Occipital lobe (tissue), 2 donors: Measurements from ENCODE around the gene ANKFN1. TPM values are rescaled to one million over a fixed set of nuclear protein-coding genes. Genes with fewer than 3 reads are reported as not detected.

Experiments used
- DNase-seq: peaks from one replicate; lab custom pipeline; 2025; lab: John Stamatoyannopoulos, UW
- total RNA-seq: library from RNA; depleted of rRNA; stranded (reverse); fragments of >200 nt; gene quantifications from one replicate; pipeline ENCODE4 v1.2.3, GENCODE V29; 2014

Gene ANKFN1
- total RNA-seq, 1 donor from 2014 or later = 4.4 TPM

DNA sequence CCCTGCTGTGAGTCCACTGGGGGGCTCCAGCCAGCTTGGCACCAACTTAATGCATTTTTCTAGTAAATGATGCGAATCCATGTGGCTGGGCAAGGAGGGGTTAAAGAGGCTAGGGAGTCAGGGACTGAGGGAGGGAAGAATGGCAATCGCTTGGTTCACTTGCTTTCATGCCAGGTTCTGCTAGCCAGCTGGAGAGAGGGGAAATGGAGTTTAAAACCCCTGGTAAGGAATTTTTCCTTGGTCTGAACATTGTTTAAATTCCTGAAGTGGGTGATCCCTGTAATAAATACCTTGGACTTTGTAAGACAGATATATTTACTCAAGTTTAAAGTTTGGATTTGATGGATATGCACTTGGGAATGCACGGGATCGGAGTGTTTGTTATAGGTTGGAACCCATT, 22.8 kb downstream of the ANKFN1 start:
- no peak for DNase-seq

- no peak for DNase-seq
Measured at GRCh38 chr17:56177361-56177760, 24.1 kb downstream of the ANKFN1 start.

GRCh38 chr17:56178203-56178602, 24.9 kb downstream of the ANKFN1 start:
- DNase-seq = no peak

DNA sequence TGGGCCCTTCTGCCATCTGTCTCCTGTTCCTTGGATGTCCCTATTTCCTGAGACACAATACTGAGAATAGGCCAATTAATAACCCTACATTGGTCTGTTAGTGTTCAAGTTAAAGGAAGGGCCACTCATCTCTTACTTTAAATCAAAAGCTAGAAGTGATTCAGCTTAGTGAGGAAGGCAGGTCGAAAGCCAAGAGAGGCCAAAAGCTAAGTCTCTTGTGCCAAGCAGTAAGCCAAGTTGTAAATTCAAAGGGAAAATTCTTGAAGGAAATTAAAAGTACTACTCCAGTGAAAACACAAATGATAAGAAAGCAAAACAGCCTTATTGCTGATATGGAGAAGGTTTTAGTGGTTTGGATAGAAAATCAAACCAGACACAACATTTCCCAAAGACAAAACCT, 28.8 kb downstream of the ANKFN1 start:
- no peak for DNase-seq

- no peak for DNase-seq
Measured at GRCh38 chr17:56184650-56185049, 31.4 kb downstream of the ANKFN1 start.

- no peak for DNase-seq
Measured at GRCh38 chr17:56185491-56186221, 32.4 kb downstream of the ANKFN1 start.

DNA sequence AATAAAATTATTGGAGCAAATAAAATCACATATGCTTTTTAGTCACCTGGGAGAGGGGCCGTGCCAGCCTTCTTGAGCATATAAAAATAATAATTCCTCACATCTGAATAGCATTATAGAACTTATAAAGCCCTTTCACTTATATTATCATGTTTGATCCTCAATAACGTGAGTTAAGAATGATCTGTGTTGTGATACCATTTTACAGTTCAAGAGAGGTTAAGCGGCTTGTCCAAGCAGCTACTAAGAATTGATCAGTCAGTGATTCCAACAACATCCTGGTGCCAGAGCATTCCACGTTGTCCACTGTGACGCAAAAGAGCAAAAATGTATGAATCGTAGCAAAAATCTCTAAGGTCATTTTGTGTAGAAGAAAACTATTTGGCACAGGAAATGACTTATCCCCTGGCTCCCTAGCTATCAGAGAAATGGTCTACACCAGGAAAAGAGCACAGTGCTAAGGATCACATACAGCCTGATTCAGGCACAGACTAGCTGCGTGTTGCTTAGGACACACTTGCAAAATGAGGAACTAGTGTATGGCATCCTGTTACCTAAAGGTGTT, 33.0 kb downstream of the ANKFN1 start:
- no peak for DNase-seq

DNA sequence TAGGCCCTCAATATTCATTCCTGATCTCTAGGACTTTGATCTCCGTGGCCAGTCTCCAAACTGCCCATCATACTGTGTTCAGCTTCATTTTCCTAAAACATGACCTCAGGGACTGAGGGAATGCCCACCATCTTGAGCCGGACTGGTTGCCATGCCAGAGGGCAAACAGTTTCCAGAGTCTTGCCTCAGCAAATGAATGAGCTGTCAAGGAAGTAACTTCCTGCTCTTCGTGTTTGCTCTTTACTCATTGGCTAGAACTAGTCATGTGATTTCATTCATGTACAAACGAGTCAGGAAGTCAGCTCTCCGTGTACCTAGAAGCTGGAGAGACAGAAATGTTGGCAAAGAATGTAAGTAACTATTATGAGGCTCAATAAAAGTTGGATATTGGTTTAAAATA, 50.2 kb downstream of the ANKFN1 start:
- no peak for DNase-seq

DNA sequence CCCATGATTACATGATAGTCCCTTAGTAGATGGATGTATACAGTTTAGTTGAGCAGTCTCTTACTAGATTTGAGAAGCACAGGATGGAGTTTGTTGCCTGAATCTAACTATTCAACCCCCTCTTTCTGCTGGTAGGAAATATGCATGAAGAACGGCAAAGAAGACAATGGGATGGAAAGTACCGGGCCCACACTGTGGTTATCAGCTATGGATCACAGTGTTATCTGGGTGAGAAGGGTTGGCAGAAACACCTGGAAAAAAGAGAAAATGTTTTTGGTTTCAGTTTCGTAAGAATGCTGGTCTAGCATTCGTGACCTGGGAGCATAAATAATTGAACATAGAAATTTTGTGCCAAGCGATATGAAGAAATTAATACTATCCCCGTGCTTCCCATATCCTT, 53.1 kb downstream of the ANKFN1 start:
- no peak for DNase-seq

GRCh38 chr17:56213031-56213430, 59.8 kb downstream of the ANKFN1 start:
- DNase-seq = no peak

DNA sequence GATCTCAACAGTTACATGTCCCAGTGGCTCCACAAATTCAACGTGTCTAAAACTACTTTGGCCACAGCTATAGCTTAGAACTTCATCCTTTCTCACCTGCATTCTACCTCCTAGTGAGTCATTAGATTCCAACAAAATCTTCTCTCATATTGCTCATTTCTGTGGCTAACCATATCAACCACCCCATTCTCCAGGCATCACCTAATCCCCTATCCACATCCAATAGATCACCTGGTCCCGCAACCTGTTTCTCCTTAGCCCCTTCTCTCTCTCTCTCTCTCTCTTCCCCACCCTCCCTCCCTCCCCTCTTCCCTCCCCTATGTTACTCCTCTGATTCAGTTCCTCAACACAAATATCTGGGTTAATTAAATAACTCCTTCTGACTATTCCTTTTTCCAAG, 64.6 kb downstream of the ANKFN1 start:
- no peak for DNase-seq

DNA sequence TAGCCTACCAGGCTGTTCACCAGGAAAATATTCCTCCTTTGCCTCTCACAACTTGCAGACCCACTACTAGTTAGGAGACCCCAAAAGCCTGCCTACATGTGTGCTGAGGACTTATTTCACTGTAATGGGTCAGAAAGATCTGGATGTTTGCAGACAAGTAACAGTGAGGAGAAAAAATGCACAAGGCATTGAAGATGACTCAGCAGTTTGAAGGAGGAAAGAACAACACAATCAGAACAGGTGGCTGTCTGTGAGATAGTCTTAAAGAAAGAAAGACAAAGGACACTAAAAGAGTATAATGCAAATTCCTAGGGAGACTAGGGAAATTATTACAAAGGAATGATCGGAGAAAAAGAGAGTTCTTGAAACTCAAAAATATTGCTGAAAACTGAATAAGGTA, 69.0 kb downstream of the ANKFN1 start:
- DNase-seq = no peak

DNA sequence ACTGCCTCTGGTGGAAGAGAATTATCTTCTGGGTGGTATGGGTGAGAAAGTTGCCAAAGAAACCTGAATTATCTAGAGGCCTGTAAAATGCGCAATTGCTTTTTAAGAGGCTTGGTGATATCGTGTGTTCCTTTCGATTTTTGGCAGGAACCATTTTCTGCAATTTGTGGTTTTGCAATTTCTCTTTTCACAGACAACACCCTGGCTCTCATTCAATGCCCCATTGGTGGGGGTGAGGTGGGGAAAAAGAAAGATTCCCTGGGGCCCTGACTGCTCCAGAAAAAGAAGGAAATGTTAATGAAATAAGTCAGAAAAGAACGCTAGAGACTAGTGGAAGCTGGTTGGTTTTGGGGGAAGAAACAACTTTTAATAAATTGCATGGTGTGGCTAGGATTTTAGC, 77.4 kb downstream of the ANKFN1 start:
- no peak for DNase-seq

DNA sequence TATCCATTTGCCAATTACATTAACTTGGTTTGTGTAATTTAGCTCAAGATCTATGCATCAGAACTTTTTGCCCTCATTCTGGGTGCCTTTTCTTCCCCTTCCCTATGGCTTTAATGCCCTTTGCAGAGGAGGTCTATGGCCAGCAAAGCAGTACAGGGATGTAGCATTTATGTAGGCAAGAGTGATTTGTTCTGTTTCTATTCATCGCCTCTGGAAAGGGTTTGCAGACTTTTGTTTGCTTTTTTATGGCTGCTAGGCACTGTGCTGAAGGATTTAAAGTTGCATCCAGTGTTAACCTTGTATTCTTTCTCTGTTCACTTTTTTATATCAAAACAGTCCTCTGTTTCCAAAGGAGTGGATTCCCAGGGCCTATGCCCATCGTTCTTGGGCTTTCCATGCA, 78.0 kb downstream of the ANKFN1 start:
- DNase-seq = no peak

DNA sequence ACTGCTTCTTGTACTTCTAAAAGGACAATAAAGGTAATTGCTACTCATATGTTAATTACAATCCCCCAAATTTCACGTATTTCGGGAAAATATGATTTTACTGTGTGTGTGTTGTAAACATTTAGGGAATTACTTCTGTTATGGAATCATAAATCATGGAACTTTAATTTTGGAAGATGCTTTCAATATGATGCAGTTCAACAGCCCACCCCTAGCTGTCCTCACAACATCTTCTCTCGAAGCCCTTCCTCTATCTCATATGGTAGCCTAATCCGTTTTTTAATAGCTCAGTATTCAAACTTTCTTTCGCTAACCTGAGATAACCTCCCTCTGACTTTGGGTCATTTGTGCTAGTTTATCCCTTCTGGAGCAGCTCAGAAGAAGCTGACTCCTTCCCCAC, 78.4 kb downstream of the ANKFN1 start:
- no peak for DNase-seq

- no peak for DNase-seq
Measured at GRCh38 chr17:56244268-56244890, 91.1 kb downstream of the ANKFN1 start.

- DNase-seq = no peak
Measured at GRCh38 chr17:56247816-56248215, 94.5 kb downstream of the ANKFN1 start.

GRCh38 chr17:56257075-56257474, 103.8 kb downstream of the ANKFN1 start:
- no peak for DNase-seq

- no peak for DNase-seq
Measured at GRCh38 chr17:56260376-56261002, 107.2 kb downstream of the ANKFN1 start.

GRCh38 chr17:56262803-56263202, 109.5 kb downstream of the ANKFN1 start:
- DNase-seq = no peak

GRCh38 chr17:56269556-56270389, 116.5 kb downstream of the ANKFN1 start:
- DNase-seq = no peak

DNA sequence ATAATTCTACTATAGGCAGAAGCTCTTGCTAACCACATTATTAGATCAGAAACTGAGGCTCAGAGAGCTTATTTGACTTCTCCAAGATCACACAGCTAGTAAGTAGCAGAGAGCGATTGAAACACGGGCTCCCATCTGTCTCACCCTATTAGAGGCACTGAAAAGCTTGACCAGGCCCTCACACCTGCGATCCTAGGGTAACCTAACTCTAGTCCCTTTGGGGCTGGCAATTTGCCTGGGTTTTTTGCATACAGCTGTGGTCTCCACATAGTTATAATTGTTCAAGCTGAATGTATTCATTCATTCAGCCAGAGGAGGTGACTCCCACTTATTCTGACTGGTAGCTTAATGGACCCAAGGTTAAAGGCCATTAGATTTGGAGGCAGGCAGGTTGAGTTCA, 121.2 kb downstream of the ANKFN1 start:
- no peak for DNase-seq
